Superior temporal gyrus (tissue), 1 donor: ENCODE results near the gene SCYGR3.
A peak's percentile ranks its signal among the peaks of the same experiment; 100 is the strongest.
"Not testable (repeated sequence)": the region's sequence is repeated elsewhere in the genome, so short reads cannot be mapped to it uniquely, and the experiment has no call there.

ENCODE experiments used
- DNase-seq: peaks from one replicate; pipeline ENCODE4 v3.0.0-alpha.2; 2016; ENCODE audit errors: extremely low spot score

The SCYGR3 gene

DNA sequence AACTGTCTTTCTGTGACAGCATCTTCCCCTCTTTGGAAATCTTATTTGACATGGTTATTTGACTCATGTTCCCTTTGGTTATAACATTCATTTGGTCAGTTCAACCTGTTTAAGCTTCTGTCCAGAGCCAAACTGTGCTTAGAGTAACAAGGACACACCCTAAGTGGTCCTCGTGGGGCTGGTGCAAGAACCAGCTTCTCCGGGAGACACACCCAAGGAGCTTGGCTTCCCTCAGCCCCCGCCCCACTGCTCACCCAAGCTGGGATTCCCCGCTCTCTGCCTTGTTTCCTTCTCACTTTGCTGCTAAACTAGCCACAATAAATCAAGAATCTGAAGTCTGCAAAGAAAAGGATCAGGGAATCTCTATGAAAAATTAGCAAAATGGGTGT lies 1.4 kb downstream of the SCYGR3 start:
- DNase-seq = no peak

DNA sequence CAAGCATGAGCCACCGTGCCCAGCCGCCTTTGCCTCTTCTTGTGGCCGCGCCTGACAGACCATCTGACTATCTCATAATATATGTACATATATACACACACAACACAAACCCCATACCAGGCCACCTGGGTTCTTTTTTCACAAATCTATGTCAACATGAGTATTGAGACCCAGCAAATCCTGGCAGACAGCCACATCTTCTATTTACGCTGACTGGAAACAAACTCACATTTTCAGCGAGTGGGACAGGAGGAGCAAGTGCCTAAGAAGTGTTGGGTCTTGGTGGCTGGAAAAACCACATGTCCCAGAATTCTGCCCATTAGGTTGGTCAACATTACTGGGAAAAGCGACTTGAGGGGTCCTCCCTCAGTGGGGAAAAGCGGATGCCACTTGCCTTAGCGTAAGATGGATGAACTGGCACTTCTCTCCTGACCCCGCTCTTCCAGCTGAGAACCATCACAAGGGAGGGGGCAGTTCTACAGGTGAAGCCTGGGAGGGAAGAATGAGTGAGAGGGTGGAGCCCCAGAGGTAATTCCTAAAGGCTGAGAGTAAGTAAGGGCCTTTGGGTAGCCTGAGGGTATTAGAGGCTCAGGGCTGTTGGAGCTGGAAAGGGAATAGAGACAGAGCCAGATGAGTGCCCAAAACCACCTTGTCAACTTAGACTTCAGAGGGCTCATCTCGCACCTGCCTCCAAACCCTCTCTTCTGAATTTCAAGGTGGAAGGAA lies 1.9 kb downstream of the SCYGR3 start:
- no peak for DNase-seq

- no peak for DNase-seq
These were observed 4.5 kb downstream of the SCYGR3 start for GRCh38 chr2:227610123-227610522.

DNA sequence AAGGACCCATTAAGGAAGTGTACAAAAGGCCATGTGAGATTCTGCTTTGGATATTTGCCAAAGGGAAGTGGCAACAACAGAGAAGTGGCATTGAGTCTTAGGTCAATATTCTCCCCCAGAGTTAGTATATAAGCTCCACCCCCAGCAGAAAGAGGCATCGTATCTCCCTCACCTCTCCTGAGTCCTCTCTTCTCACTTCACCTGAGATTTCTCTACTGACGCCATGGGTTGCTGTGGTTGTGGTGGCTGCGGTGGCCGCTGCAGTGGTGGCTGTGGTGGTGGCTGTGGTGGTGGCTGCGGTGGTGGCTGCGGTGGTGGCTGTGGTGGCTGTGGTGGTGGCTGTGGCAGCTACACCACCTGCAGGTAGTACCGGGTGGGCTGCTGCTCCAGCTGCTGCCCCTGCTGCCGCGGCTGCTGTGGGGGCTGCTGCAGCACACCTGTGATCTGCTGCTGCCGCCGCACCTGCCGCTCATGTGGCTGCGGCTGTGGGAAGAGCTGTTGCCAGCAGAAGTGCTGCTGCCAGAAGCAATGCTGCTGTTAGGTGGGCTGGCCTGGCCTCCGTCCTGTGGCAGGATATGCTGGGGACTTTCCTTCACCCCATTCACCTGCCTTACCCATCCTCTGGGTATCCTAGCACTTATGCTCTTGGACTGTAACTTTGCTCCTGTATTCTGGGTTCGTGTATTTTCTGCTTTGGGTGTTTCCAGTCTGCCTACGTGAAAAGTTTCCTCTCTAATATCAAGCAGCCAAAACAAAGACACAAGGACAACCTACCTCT lies 5.9 kb downstream of the SCYGR3 start:
- DNase-seq = peak; percentile 18

DNA sequence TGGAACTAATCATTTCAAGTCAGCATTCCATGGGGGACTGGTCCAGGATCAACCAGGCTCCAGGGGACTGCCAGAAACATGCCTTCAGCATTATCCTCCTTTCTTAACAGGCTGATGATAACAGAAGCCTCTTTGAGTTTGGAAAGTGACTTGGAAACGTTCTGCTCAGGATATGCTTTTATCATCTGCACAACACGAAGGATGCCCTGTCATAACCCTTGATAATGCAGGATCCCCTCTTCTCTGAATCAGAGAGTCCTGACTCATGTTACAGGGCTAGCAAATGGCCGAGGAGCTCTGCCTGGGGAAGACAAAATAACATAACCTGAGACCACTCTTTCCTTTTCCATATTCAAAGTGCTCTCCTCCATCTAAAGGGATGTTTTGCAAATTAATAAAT lies 6.7 kb downstream of the SCYGR3 start:
- DNase-seq = no peak

GRCh38 chr2:227606476-227606875 lies 8.2 kb downstream of the SCYGR3 start:
- DNase-seq = no peak

GRCh38 chr2:227602358-227602757 lies 12.3 kb downstream of the SCYGR3 start:
- DNase-seq = no peak

DNA sequence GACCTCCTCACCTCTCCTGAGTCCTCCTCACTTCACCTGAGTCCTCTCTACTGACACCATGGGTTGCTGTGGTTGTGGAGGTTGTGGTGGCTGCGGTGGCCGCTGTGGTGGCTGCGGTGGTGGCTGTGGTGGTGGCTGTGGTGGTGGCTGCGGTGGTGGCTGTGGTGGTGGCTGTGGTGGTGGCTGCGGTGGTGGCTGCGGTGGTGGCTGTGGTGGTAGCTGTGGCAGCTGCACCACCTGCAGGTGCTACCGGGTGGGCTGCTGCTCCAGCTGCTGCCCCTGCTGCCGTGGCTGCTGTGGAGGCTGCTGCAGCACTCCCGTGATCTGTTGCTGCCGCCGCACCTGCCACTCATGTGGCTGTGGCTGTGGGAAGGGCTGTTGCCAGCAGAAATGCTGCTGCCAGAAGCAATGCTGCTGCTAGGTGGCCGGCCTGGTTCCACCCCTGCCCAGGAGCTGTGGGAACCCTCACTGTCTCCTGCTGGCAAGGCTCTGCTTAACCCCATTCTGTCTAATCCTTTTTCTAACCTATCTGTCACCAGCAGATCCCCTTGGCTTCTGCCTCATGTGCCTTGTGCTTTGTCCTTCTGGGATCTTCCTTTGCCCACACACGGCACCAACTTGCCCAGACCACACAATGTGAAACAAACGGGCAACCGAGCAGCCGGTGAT lies 15.7 kb downstream of the SCYGR3 start, which contains the start of gene SCYGR2:
Gene SCYGR2 (plus strand): TSS at position 59 of the 669 bp plus-strand sequence. CDS start 0 bp downstream, at position 59.
- not testable (repeated sequence) for DNase-seq

DNA sequence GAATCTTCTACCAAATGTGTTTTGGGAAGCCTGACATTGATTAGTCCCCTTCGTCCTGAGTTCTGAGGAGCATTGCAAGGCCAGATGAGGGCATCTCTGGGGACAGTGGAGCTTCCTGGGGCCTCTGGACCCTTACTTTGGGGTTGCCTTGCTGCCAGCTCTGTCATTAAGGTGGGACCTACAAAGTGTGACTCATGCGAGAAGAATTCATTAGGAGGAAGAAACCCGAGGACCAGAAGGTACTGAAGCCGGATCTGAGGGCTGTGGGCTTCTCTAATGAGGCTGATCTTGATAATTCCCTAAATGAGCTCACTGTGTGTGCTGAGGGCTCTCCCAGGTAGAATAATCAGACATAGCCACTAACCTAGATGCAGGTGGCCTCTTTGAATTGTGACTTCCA lies 16.6 kb downstream of the SCYGR3 start:
- no peak for DNase-seq

GRCh38 chr2:227597036-227597435 lies 17.6 kb downstream of the SCYGR3 start:
- no peak for DNase-seq

DNA sequence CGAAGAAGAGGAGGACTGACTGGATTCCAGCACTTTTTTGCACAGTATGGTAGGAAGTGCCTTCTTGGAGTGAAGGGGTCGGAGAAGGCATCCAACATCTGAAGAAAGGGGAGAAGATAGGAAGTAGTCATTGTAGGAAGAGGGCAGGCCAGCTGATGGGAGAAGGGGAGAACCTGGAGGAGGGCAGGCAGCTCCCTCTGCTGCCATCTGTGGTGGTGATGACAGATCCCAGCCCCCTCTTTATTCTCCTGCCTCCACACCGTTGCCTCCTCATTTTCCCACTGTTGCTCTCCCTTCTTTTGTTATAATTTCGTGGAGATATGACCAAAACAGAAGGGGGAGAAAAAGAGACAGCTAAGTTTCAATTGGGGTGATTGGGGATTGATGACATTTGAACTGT lies 18.8 kb downstream of the SCYGR3 start:
- DNase-seq = no peak

DNA sequence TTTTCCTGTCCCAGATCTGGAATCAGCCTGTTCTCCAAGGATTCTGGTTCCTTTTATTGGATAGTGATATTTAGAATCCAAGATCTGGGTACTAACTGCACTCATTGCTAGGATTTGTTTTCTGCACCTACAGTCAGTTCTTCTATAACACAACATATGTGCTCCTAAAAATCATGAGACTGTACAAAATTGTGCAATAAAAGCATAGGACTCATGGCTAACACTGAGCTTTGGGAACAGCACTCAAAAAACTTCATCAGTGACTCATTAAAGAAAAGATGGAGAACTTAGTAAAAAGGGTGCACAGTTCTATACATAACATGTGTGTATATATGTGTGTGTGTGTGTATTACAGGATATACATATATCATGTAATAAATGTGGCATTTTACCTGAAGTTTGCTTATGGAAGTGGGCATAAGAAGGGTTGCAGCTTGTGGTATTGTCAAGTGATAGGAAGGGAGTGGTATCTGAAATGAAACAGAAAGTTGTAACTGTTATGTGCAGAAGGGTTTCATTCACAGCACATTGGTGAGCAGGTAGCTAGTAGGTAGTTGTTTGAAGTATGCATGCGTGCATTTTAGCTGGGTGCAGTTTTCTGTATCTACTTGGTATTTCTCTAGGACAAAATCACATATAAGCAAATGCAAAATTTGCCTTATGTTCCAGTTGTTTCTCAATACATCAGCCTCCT lies 21.8 kb downstream of the SCYGR3 start:
- DNase-seq = no peak

GRCh38 chr2:227582369-227582768 lies 32.3 kb downstream of the SCYGR3 start:
- DNase-seq = no peak

- no peak for DNase-seq
These were observed 34.8 kb downstream of the SCYGR3 start for GRCh38 chr2:227579791-227580190.

- DNase-seq = no peak
These were observed 36.0 kb downstream of the SCYGR3 start for GRCh38 chr2:227578642-227579041.

DNA sequence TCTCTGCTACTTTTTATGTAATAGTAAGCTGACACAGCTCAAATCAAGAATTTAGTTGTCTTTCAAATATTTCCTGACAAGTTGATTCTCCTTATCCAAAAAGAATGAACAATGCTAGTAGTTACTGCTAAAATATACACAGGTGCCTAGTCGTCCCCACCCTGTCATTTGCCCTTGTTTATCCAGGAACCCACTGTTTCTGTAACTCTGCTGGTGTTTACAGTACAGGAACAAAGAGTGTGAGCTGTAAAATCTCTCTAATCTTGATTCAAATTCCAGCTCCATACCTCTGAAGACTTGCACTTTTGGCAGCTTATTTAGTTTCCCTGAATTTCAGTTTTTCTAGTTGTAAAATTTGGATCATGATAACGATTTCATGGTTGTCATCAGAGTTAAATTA lies 37.1 kb downstream of the SCYGR3 start:
- DNase-seq = no peak

DNA sequence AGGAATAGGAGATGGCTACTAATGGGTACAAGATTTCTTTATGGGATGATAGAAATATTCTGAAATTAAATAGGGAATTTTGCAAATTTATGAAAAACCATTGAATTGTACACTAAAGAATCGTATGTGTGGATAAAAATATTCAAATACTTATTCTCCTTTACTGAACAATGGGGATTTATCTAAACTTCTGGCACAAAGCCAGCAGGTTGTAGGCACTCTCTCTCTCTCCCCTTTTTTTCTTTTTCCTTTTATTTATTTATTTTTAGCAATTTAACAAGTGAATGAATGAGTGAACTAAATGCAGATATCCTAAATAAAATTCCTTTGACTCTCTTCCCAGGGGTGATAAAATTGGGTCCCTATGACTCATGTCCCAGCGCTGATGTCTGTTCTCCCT lies 37.8 kb downstream of the SCYGR3 start:
- DNase-seq = no peak

- no peak for DNase-seq
These were observed 38.5 kb downstream of the SCYGR3 start for GRCh38 chr2:227576110-227576509.

- no peak for DNase-seq
These were observed 44.0 kb downstream of the SCYGR3 start for GRCh38 chr2:227570615-227571014.

DNA sequence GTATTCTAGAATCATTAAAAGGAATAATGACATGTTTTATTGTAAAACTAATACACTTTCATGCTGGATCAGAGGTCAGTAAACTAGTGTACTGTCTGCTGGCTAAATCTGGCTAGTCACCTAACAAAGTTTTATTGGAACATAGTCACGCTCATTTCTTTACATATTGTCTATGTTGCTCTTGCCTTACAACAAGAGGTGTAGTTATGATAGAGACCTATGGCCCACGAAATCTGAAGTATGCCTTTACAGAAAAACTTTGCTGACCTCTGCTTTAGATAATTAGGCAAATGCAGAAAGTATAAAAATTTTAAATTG lies 45.8 kb downstream of the SCYGR3 start:
- DNase-seq = no peak

- DNase-seq = no peak
These were observed 48.6 kb downstream of the SCYGR3 start for GRCh38 chr2:227566012-227566411.

GRCh38 chr2:227565080-227565479 lies 49.6 kb downstream of the SCYGR3 start:
- DNase-seq = no peak
